ENCODE data around the gene CNDP2.

The CNDP2 gene

DNA sequence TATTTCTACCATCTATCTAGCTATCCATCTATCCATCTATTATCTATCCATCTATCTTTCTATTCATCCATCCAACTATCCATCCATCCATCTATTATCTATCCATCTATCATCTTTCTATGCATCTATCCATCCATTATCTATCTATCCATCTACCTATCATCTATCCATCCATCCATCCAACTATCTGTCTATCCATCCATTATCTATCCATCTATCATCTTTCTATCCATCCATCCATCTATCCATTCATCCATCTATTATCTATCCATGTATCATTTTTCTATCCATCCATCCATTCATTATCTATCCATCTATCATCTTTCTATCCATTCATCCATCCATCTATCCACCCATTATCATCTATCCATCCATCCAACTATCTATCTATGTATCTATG, 76.9 kb downstream of the CNDP2 start:
- no peak for FAIRE-seq
